HepG2 (cell line): ENCODE measurements around the gene CYBRD1. TPM values are rescaled to one million over a fixed set of nuclear protein-coding genes. Genes with fewer than 3 reads are reported as not detected.

Experiments
- ARID4A ChIP-seq: sonication (generic); formaldehyde crosslinking; IDR thresholded peaks from 2 replicates; pipeline ENCODE4 v1.5.0; 2020; ENCODE audit warnings: mild to moderate bottlenecking, missing genetic modification reagents, borderline replicate concordance
- BCL6 ChIP-seq: IDR thresholded peaks from 2 replicates; pipeline ENCODE4 v1.6.1; 2016; ENCODE audit warnings: missing genetic modification reagents, missing compliant biosample characterization
- HNRNPLL ChIP-seq: fragments of 200-400 bp; formaldehyde crosslinking; IDR thresholded peaks from 2 replicates; pipeline ENCODE4 v1.6.1; 2017; ENCODE audit warnings: mild to moderate bottlenecking, low read depth, low read length; ENCODE audit not compliant: poor library complexity, severe bottlenecking
- KLF6 ChIP-seq: IDR thresholded peaks from 2 replicates; pipeline ENCODE4 v1.8.0; 2016; ENCODE audit warnings: missing biosample characterization, missing genetic modification reagents
- PCBP1 ChIP-seq: fragments of 200-400 bp; formaldehyde crosslinking; IDR thresholded peaks from 2 replicates; pipeline ENCODE4 v1.6.1; 2017; ENCODE audit warnings: mild to moderate bottlenecking, low read depth, low read length, borderline replicate concordance
- RERE ChIP-seq: IDR thresholded peaks from 2 replicates; pipeline ENCODE4 v1.6.1; 2016; ENCODE audit warnings: low read depth, missing genetic modification reagents, missing compliant biosample characterization
- SIN3B ChIP-seq: fragments of 150-350 bp; IDR thresholded peaks from 2 replicates; pipeline ENCODE4 v1.6.1; 2014; ENCODE audit warnings: low read length
- ZNF484 ChIP-seq: sonication (generic); formaldehyde crosslinking; IDR thresholded peaks from 2 replicates; pipeline ENCODE4 v1.5.1; 2020; ENCODE audit warnings: mild to moderate bottlenecking, low read depth, missing genetic modification reagents, borderline replicate concordance
- polyA plus RNA-seq, 8 experiments: library from polyadenylated mRNA; depleted of rRNA in 3 of 8; stranded (reverse) in 7 of 8; unstranded in 1 of 8; fragments of >200 nt; fragmentation: Illumina TruSeq in 4 of 8; extraction: Trizol in 4 of 8; gene quantifications; 2 replicates each; pipeline versions ENCODE4 v1.2.1 to v1.2.3, GENCODE V29; 2011 to 2016; ENCODE audit warnings: low read depth in 4 of 8, missing spikeins in 1 of 8, mixed read lengths in 1 of 8; ENCODE audit not compliant: insufficient read depth in 1 of 8
- total RNA-seq, 5 experiments: library from RNA; depleted of rRNA; stranded (reverse); fragments of >200 nt; fragmentation: Illumina TruSeq; extraction: Trizol; gene quantifications; 2 replicates each; pipeline ENCODE4 v1.2.3, GENCODE V29; 2016; ENCODE audit warnings: low read depth in 1 of 5

CYBRD1 gene
- total and polyA plus RNA-seq, 2 of the 13 experiments (the other 11 are each of a cell fraction or from before 2014, with no cell fraction given) = 0.13 to 0.42 TPM

GRCh38 chr2:171574149-171574795 lies 52.0 kb downstream of the CYBRD1 start (continued):
- no peak for TF ChIP-seq RERE (CRISPR knock-in tag)
- no peak for TF ChIP-seq PCBP1
- TF ChIP-seq HNRNPLL = peak; percentile 46
- no peak for TF ChIP-seq ARID4A (CRISPR knock-in tag)
- TF ChIP-seq SIN3B = no peak
- TF ChIP-seq KLF6 (CRISPR knock-in tag) = 0 out of 2 replicates have a peak, but pooled peaks have one; percentile 55
- TF ChIP-seq ZNF484 (CRISPR knock-in tag) = no peak
- no peak for TF ChIP-seq BCL6 (CRISPR knock-in tag)
